Testis (tissue), 3 donors: Measurements from ENCODE around the gene DENND1A. TPM values are rescaled to one million over a fixed set of nuclear protein-coding genes. Genes with fewer than 3 reads are reported as not detected.
"Not testable (repeated sequence)": the region's sequence is repeated elsewhere in the genome, so short reads cannot be mapped to it uniquely, and the experiment has no call there.

Experiments used
- DNase-seq: peaks from one replicate; pipeline ENCODE4 v3.0.0-alpha.2; 2019
- H3K27ac ChIP-seq, 2 donors: fragments of 200-600 bp; sonication (generic); one replicate each; pipeline ENCODE4 v1.5.1; 2019
- H3K27me3 ChIP-seq: fragments of 200-600 bp; sonication (generic); one replicate; pipeline ENCODE4 v1.5.1; 2019
- H3K36me3 ChIP-seq: fragments of 200-600 bp; sonication (generic); one replicate; pipeline ENCODE4 v1.5.1; 2017; ENCODE audit warnings: low read depth; ENCODE audit errors: missing control alignments
- H3K4me1 ChIP-seq: fragments of 200-600 bp; sonication (generic); one replicate; pipeline ENCODE4 v1.5.1; 2019
- H3K4me3 ChIP-seq, 2 donors: fragments of 200-600 bp; sonication (generic); one replicate each; pipeline ENCODE4 v1.5.1; 2017 to 2019
- H3K9me3 ChIP-seq: fragments of 200-600 bp; sonication (generic); one replicate; pipeline ENCODE4 v1.5.1; 2017
- POLR2A ChIP-seq: fragments of 450-650 bp; IDR thresholded peaks from one replicate; pipeline ENCODE4 v1.6.1; 2017; ENCODE audit warnings: antibody characterized with exemption, mild to moderate bottlenecking, moderate library complexity
- WGBS, 2 donors: methylation state at CpG; one replicate each; pipeline ENCODE4 v1.1.5; 2018; 5-methylcytosine and 5-hydroxymethylcytosine counted together
- intact Hi-C: fragments of 100-400 bp; cut with DNase I; formaldehyde crosslinking; loops from one replicate; pipeline ENCODE4 v1.15.1; 2023; ENCODE audit warnings: low total_unique reads
- polyA plus RNA-seq: library from polyadenylated mRNA; stranded (reverse); fragments of 350-450 nt; fragmentation: Illumina TruSeq; extraction: RNeasy Lipid Tissue Mini Kit (QIAGEN cat#74804); gene quantifications from one replicate; pipeline ENCODE4 v1.2.3, GENCODE V29; 2014; ENCODE audit warnings: low read depth, low replicate concordance; ENCODE audit not compliant: insufficient read depth
- total RNA-seq, 2 donors: library from RNA; depleted of rRNA; stranded (reverse); fragments of >200 nt; gene quantifications; one replicate each; pipeline ENCODE4 v1.2.3, GENCODE V29; 2016
- TF ChIP-seq, protein P1 (sequence below), 3 experiments: fragments of 450-650 bp in 2 of 3; fragments of 200-600 bp in 1 of 3; sonication (generic) in 1 of 3; IDR thresholded peaks; one replicate each; pipeline ENCODE4 v1.5.1; 2016 to 2019; ENCODE audit warnings: antibody characterized with exemption in 3 of 3, mild to moderate bottlenecking in 2 of 3, moderate library complexity in 1 of 3

Gene DENND1A
- total and polyA plus RNA-seq, 3 donors from 2014 or later: 20.3 to 47.4 (median 44.9) TPM

DNA sequence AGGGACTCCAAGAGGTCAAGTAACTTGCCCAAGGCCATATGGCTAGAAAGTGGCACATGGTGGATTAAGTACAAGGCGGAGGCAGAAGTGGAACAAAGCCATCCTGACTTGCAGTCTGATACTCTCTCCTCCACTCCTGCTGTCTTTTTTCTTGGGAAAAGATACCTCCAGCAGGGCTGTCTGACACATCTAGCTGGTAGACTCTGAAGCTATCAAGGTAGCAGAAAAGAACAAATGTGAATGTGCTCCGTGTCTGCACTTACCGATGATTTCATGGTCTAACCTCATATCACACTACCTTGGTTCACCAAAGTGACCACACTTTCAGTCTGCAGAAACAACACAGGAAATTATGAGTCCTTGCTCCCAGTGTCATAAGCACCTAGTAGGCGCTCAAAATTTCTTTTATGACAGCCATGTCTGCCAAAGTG is 289.1 kb downstream of the DENND1A start:
- Histone ChIP-seq H3K27ac (peak overlapping the region in 1 of 2 donors; percentile 55), H3K4me1 (peaks cover 36% of the 10 kb centered on the region), H3K4me3 (no peak overlapping the region), H3K9me3 (no peaks in the 10 kb centered on the region), H3K36me3 (no peaks in the 10 kb centered on the region), H3K27me3 (no peaks in the 10 kb centered on the region)
- intact Hi-C loops: no loop called here
- no peak for DNase-seq
- TF ChIP-seq POLR2A: no peak
- TF ChIP-seq, protein P1, sequence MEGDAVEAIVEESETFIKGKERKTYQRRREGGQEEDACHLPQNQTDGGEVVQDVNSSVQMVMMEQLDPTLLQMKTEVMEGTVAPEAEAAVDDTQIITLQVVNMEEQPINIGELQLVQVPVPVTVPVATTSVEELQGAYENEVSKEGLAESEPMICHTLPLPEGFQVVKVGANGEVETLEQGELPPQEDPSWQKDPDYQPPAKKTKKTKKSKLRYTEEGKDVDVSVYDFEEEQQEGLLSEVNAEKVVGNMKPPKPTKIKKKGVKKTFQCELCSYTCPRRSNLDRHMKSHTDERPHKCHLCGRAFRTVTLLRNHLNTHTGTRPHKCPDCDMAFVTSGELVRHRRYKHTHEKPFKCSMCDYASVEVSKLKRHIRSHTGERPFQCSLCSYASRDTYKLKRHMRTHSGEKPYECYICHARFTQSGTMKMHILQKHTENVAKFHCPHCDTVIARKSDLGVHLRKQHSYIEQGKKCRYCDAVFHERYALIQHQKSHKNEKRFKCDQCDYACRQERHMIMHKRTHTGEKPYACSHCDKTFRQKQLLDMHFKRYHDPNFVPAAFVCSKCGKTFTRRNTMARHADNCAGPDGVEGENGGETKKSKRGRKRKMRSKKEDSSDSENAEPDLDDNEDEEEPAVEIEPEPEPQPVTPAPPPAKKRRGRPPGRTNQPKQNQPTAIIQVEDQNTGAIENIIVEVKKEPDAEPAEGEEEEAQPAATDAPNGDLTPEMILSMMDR (IDR thresholded peaks at IDR 0.05): no peak
- 68 to 88% methylated on average over 4 of the region's 4 CpGs for WGBS, 2 donors

DNA sequence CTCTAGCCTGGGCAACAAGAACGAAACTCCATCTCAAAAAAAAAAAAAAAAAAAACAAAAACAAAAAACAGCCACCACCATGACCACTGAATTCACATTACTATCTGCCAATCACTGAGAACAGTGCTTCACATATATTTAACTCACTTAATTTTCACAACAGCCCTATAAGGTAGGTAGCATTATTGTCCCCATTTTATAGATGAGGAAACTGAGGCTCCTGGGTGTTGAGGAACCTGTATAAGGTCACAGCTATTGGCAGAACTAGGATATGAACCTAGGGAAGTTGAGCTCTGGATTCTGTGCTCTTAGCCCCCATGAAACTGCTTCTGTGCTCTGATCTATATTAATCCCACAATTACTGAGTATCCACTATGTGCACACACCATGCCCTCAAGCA is 290.2 kb downstream of the DENND1A start:
- Histone ChIP-seq H3K9me3 (no peaks in the 10 kb centered on the region), H3K27ac (peak overlapping the region in 1 of 2 donors; percentile 55), H3K4me1 (peaks cover 43% of the 10 kb centered on the region), H3K4me3 (no peak overlapping the region), H3K36me3 (no peaks in the 10 kb centered on the region), H3K27me3 (no peaks in the 10 kb centered on the region)
- TF ChIP-seq, protein P1 (IDR thresholded peaks at IDR 0.05): no peak
- TF ChIP-seq POLR2A: no peak
- 88 to 100% methylated on average over 1 of the region's 1 CpG for WGBS, 2 donors
- intact Hi-C loops: no loop called here
- DNase-seq: no peak

DNA sequence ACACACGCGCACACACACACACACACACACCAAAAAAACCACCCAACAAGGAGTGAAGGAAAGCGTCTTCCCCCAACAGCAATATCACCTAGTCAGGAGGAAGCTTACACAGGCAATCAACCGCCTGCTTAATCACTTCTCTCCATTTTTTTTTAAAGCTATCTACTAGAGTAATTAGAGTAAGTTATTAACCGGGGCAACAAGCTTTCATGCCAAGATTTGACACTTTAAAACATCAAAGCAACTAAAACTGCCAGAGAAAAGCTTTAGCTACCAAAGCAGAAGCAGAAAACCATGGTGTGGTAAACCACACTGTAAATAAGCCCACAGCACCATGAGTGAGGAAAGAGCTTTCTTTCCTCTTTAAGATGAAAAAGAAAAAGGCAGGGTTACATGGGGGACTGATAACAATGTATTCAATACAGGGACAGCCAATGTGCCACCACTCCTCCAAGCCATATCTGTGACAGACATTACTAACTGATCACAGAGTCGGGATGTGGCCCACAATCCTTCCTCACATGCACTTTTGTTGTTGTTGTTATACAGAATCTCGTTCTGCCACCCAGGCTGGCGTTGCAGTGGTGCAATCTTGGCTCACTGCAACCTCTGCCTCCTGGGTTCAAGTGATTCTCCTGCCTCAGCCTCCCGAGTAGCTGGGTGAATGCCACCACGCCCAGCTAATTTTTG is 291.8 kb downstream of the DENND1A start:
- intact Hi-C loops: no loop called here
- WGBS, 2 donors: 49 to 54% methylated on average over 10 of the region's 10 CpGs
- no peak for TF ChIP-seq POLR2A
- TF ChIP-seq, protein P1 (IDR thresholded peaks at IDR 0.05): no peak
- H3K27me3 ChIP-seq: no peaks in the 10 kb centered on the region
- peaks cover 38% of the 10 kb centered on the region for H3K4me1 ChIP-seq
- no peak overlapping the region for H3K4me3 ChIP-seq
- peak overlapping the region; percentile 22 to 27 for H3K27ac ChIP-seq
- no peaks in the 10 kb centered on the region for H3K36me3 ChIP-seq
- H3K9me3 ChIP-seq: no peaks in the 10 kb centered on the region
- peak; percentile 50 for DNase-seq

DNA sequence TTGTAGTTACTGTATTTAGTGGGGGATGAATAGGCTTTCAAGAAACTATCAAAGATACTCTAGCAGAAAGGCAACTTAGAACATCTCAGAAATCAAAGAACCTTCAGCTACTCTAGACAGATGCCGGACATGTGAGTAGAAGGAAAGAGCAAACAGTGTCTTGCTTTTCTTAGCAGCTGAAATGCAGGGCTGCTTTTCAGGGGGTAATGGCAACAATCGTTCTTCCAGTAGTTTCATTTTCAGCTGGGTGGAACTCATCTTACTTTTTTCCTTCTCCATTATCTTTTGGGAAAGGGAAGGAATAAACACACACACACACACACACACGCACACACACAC is 292.4 kb downstream of the DENND1A start:
- peak overlapping the region; percentile 22 to 27 for H3K27ac ChIP-seq
- no peaks in the 10 kb centered on the region for H3K27me3 ChIP-seq
- H3K36me3 ChIP-seq: no peaks in the 10 kb centered on the region
- intact Hi-C loops: no loop called here
- no peak overlapping the region for H3K4me3 ChIP-seq
- H3K9me3 ChIP-seq: no peaks in the 10 kb centered on the region
- DNase-seq: no peak
- TF ChIP-seq POLR2A: no peak
- TF ChIP-seq, protein P1 (IDR thresholded peaks at IDR 0.05): no peak
- WGBS, 2 donors: 19 to 32% methylated on average over 3 of the region's 3 CpGs
- H3K4me1 ChIP-seq: peaks cover 33% of the 10 kb centered on the region

DNA sequence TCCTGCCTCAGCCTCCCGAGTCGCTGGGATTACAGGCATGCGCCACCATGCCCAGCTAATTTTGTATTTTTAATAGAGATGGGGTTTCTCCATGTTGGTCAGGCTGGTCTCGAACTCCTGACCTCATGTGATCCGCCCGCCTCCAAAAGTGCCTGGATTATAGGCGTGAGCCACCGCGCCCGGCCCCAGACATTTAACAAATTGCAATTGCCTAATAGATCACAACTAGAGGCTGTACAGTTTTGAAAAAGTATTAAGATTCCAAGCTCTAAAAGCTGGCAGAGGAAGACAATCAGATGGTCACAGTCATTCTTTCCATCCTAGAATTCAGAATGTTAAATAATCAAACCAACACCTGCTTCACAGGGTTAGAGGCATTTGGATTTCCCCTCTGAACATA is 293.1 kb downstream of the DENND1A start:
- H3K4me3 ChIP-seq, DNase-seq, H3K27me3 ChIP-seq, H3K9me3 ChIP-seq, H3K36me3 ChIP-seq, intact Hi-C loops: not testable (repeated sequence)
- Histone ChIP-seq H3K4me1 (peaks cover 25% of the 10 kb centered on the region), H3K27ac (peak overlapping the region in 1 of 2 donors; percentile 22)
- 93 to 98% methylated on average over 10 of the region's 10 CpGs for WGBS, 2 donors
